ENCODE measurements around the gene PRAC2.

Gene PRAC2

DNA sequence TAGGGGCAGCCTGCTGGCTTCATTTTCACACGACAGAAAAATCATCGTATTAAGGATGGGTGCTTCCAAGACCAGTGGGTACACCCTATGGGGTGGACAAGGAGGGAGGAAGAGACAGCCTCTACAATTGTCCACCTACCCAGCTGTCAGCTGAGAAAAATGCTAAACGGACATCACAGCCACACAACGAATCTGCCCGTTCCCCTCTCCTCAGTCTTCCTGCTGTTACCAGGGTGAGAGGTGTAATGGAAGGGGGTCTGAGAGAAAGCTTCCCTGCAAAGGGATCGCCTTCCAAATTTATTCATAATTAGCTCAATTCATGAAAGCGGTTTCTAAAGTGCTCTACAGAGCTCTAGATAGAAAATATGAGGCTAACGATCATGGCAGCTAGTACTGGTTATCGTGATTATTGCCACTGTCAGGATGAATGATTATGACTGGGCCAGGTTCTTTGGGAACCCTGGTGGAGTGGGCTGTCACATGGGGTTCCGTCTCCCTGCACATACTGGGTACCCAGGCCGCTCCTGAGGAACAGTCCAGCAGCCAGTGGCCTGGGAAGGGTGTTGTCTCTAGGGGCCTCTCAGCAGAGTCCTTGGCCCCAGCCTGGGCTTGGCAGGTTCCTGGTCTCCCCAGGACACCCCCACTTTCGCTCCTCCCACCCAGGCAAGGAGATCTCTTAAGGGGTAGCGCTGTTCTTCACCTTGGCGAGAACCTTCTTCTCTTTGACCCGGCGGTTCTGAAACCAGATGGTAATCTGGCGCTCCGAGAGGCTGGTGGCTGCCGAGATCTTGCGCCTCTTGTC, 3.3 kb downstream of the PRAC2 start:
- Histone ChIP-seq H3K27ac (ENCODE audit: low read length, poor library complexity, severe bottlenecking) (no peak overlapping the region), H3K18ac (ENCODE audit: low read depth in 1 of 2, low read length in 2 of 2) (no peak overlapping the region), H3K4me2 (ENCODE audit: low read length, poor library complexity, severe bottlenecking) (no peak overlapping the region), H3K36me3 (ENCODE audit: control insufficient read depth in 1 of 2, insufficient read depth in 2 of 2, low read depth in 1 of 2, low read length in 2 of 2) (peaks cover 0 to 3% of the 10 kb centered on the region in 2 experiments), H2AK5ac (ENCODE audit: low read length, severe bottlenecking) (no peak overlapping the region), H3K23ac (ENCODE audit: low read length in 2 of 2) (peak overlapping the region in 1 of 2 experiments; percentile 73), H3K4me1 (ENCODE audit: control insufficient read depth, insufficient read depth, low read depth, low read length) (peaks cover 17% of the 10 kb centered on the region), H2BK12ac (ENCODE audit: low read length in 2 of 2) (no peak overlapping the region), H3K9ac (ENCODE audit: low read length) (no peak overlapping the region), H3K4ac (ENCODE audit: low read depth in 1 of 2, low read length in 2 of 2) (no peak overlapping the region), H2BK120ac (ENCODE audit: low read depth, low read length) (no peak overlapping the region), H3K4me3 (ENCODE audit: insufficient read depth in 1 of 2, low read depth in 1 of 2, low read length in 2 of 2) (no peak overlapping the region), H2BK5ac (ENCODE audit: low read depth, low read length, poor library complexity, severe bottlenecking) (no peak overlapping the region), H3K79me1 (replicated peaks; ENCODE audit: low read length, poor library complexity, severe bottlenecking) (no peaks in the 10 kb centered on the region), H3K9me3 (ENCODE audit: control insufficient read depth, low read length) (no peaks in the 10 kb centered on the region), H3K27me3 (ENCODE audit: control insufficient read depth in 1 of 2, insufficient read depth in 1 of 2, low read length in 2 of 2) (peaks cover 97% of the 10 kb centered on the region in 2 experiments), H4K8ac (ENCODE audit: low read length) (no peak overlapping the region), H2BK15ac (ENCODE audit: low read depth, poor library complexity, severe bottlenecking) (no peak overlapping the region), H4K91ac (ENCODE audit: low read length) (no peak overlapping the region), H2AFZ (ENCODE audit: low read depth, low read length) (no peak overlapping the region), H3K14ac (ENCODE audit: low read length in 2 of 2) (no peak overlapping the region)
- WGBS: 61% methylated on average over 17 of the region's 20 CpGs
- peak; percentile 13 for DNase-seq

DNA sequence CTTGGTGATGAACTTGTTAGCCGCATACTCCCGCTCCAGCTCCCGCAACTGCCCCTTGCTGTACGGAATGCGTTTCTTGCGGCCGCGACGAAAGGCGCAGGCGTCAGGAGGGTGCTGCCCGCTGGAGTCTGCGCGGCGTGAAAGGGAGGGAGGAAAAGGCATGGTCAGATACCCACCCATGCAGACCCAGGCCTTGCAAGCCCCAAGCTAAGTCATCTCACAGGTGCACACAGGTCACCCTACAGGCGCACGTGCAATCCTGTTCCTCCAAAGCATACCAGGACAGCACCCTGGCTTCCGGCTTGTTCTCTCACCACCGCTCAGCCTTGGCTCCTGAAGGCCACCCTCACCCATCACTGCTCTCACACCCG, 3.9 kb downstream of the PRAC2 start:
- DNase-seq: no peak
- H3K18ac ChIP-seq (ENCODE audit: low read depth in 1 of 2, low read length in 2 of 2): no peak overlapping the region
- H2AK5ac ChIP-seq (ENCODE audit: low read length, severe bottlenecking): no peak overlapping the region
- no peak overlapping the region for H3K23ac ChIP-seq (ENCODE audit: low read length in 2 of 2)
- no peak overlapping the region for H4K91ac ChIP-seq (ENCODE audit: low read length)
- no peak overlapping the region for H2AFZ ChIP-seq (ENCODE audit: low read depth, low read length)
- H3K9ac ChIP-seq (ENCODE audit: low read length): no peak overlapping the region
- 52% methylated on average over 20 of the region's 20 CpGs for WGBS
- H2BK5ac ChIP-seq (ENCODE audit: low read depth, low read length, poor library complexity, severe bottlenecking): no peak overlapping the region
- no peak overlapping the region for H3K27ac ChIP-seq (ENCODE audit: low read length, poor library complexity, severe bottlenecking)
- H3K14ac ChIP-seq (ENCODE audit: low read length in 2 of 2): no peak overlapping the region
- peaks cover 0 to 3% of the 10 kb centered on the region in 2 experiments for H3K36me3 ChIP-seq (ENCODE audit: control insufficient read depth in 1 of 2, insufficient read depth in 2 of 2, low read depth in 1 of 2, low read length in 2 of 2)
- H3K9me3 ChIP-seq (ENCODE audit: control insufficient read depth, low read length): no peaks in the 10 kb centered on the region
- H4K8ac ChIP-seq (ENCODE audit: low read length): no peak overlapping the region
- no peaks in the 10 kb centered on the region for H3K79me1 ChIP-seq (replicated peaks; ENCODE audit: low read length, poor library complexity, severe bottlenecking)
- no peak overlapping the region for H2BK120ac ChIP-seq (ENCODE audit: low read depth, low read length)
- H3K4ac ChIP-seq (ENCODE audit: low read depth in 1 of 2, low read length in 2 of 2): no peak overlapping the region
- H3K4me2 ChIP-seq (ENCODE audit: low read length, poor library complexity, severe bottlenecking): no peak overlapping the region
- no peak overlapping the region for H2BK15ac ChIP-seq (ENCODE audit: low read depth, poor library complexity, severe bottlenecking)
- peaks cover 97% of the 10 kb centered on the region in 2 experiments for H3K27me3 ChIP-seq (ENCODE audit: control insufficient read depth in 1 of 2, insufficient read depth in 1 of 2, low read length in 2 of 2)
- H2BK12ac ChIP-seq (ENCODE audit: low read length in 2 of 2): no peak overlapping the region
- H3K4me3 ChIP-seq (ENCODE audit: insufficient read depth in 1 of 2, low read depth in 1 of 2, low read length in 2 of 2): no peak overlapping the region
- peaks cover 17% of the 10 kb centered on the region for H3K4me1 ChIP-seq (ENCODE audit: control insufficient read depth, insufficient read depth, low read depth, low read length)

DNA sequence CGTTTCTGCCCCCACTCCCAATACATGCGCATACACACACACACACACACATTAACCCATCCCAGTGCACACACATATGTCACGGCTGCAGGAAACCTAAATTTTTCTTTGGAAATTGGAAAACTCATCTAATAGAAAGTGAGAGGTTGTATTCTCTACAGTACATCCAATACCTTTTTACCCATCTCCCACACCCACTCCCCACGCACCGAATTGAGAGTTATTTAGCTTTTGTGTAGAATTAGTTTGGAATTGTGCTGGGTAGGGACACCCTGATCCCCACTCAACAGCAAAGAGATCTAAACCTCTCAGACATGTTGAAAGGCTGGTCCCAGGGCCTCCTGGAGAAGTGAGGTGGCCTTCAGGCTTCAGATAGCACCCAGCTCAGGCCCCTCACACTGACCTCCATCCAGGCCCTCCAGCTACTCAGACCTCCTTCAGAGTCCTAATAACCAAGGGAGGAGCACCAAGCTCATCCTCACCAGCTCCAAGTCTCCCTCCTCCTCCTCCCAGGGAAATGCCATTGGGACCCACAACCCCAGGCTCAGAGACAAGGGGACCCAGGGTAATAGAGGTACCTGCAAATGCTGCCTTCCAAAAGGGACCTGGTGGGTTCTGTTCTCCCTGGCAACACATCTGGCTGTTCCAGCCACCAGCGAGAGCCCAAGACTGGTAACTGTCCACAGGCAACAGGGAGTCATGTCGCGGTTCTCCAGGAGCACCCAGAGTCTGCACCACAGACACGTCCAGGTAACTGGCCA, 4.6 kb downstream of the PRAC2 start:
- Histone ChIP-seq H3K79me1 (replicated peaks; ENCODE audit: low read length, poor library complexity, severe bottlenecking) (no peaks in the 10 kb centered on the region), H3K27me3 (ENCODE audit: control insufficient read depth in 1 of 2, insufficient read depth in 1 of 2, low read length in 2 of 2) (peaks cover 97% of the 10 kb centered on the region in 2 experiments), H3K4me2 (ENCODE audit: low read length, poor library complexity, severe bottlenecking) (no peak overlapping the region), H2BK120ac (ENCODE audit: low read depth, low read length) (no peak overlapping the region), H3K23ac (ENCODE audit: low read length in 2 of 2) (peak overlapping the region in 1 of 2 experiments; percentile 99), H3K18ac (ENCODE audit: low read depth in 1 of 2, low read length in 2 of 2) (peak overlapping the region in 1 of 2 experiments; percentile 32), H3K9me3 (ENCODE audit: control insufficient read depth, low read length) (no peaks in the 10 kb centered on the region), H3K27ac (ENCODE audit: low read length, poor library complexity, severe bottlenecking) (no peak overlapping the region), H4K91ac (ENCODE audit: low read length) (no peak overlapping the region), H3K4me1 (ENCODE audit: control insufficient read depth, insufficient read depth, low read depth, low read length) (peaks cover 17% of the 10 kb centered on the region), H3K4me3 (ENCODE audit: insufficient read depth in 1 of 2, low read depth in 1 of 2, low read length in 2 of 2) (no peak overlapping the region), H2AK5ac (ENCODE audit: low read length, severe bottlenecking) (no peak overlapping the region), H3K14ac (ENCODE audit: low read length in 2 of 2) (no peak overlapping the region), H3K9ac (ENCODE audit: low read length) (no peak overlapping the region), H2AFZ (ENCODE audit: low read depth, low read length) (no peak overlapping the region), H2BK5ac (ENCODE audit: low read depth, low read length, poor library complexity, severe bottlenecking) (no peak overlapping the region), H2BK12ac (ENCODE audit: low read length in 2 of 2) (no peak overlapping the region), H4K8ac (ENCODE audit: low read length) (no peak overlapping the region), H2BK15ac (ENCODE audit: low read depth, poor library complexity, severe bottlenecking) (no peak overlapping the region), H3K36me3 (ENCODE audit: control insufficient read depth in 1 of 2, insufficient read depth in 2 of 2, low read depth in 1 of 2, low read length in 2 of 2) (peaks cover 0 to 3% of the 10 kb centered on the region in 2 experiments), H3K4ac (ENCODE audit: low read depth in 1 of 2, low read length in 2 of 2) (no peak overlapping the region)
- no peak for DNase-seq
- WGBS: 32% methylated on average over 6 of the region's 9 CpGs

Measured in mesenchymal stem cell (in vitro differentiated cells and primary cell).